Keratinocyte (primary cell): ENCODE results near the gene DNAJC18.

Experiments
- CTCF ChIP-seq, 3 experiments: IDR thresholded peaks in 1 of 3; conservative IDR thresholded peaks in 1 of 3; optimal IDR thresholded peaks in 1 of 3; 2 replicates in 2 of 3; 3 replicates in 1 of 3; pipeline versions ENCODE3 to v1.5.1; 2011; ENCODE audit warnings: low read length in 3 of 3, mild to moderate bottlenecking in 3 of 3, moderate library complexity in 2 of 3, control low read depth in 1 of 3, inconsistent platforms in 1 of 3; ENCODE audit not compliant: insufficient read depth in 2 of 3; ENCODE audit errors: extremely low read depth in 1 of 3
- EZH2 ChIP-seq: IDR thresholded peaks from one replicate; pipeline ENCODE4 v1.6.1; 2012; ENCODE audit warnings: inconsistent platforms, mild to moderate bottlenecking, low read length, moderate library complexity

- TF ChIP-seq CTCF (optimal IDR thresholded peaks at IDR 0.05 in 1 of 3, IDR thresholded peaks at IDR 0.05 in 1 of 3, conservative IDR thresholded peaks at IDR 0.05 in 1 of 3; ENCODE audit: extremely low read depth in 1 of 3, insufficient read depth in 2 of 3, low read length in 3 of 3) (no peak), EZH2 (no peak)
Measured at GRCh38 chr5:139383993-139384590, 55.2 kb downstream of the DNAJC18 start.
